Activated CD4-positive, alpha-beta T cell treated with anti-CD3 and anti-CD28 coated beads, Interleukin-2, amount 10 ng/mL, durations not matched to agents 7 days and 5 days (primary cell): Measurements from ENCODE around the gene DOC2B. TPM values are rescaled to one million over a fixed set of nuclear protein-coding genes. Genes with fewer than 3 reads are reported as not detected.
"Not testable (repeated sequence)": the region's sequence is repeated elsewhere in the genome, so short reads cannot be mapped to it uniquely, and the experiment has no call there.

Experiments
- CTCF ChIA-PET: fragments of 350-600 bp; sonication (Branson Sonifier 250); formaldehyde crosslinking; loops from one replicate; lab custom pipeline; 2021; ENCODE audit warnings: antibody characterized with exemption; lab: Charles Lee
- POLR2A ChIA-PET: fragments of 350-600 bp; sonication (Branson Sonifier 250); formaldehyde crosslinking; loops from one replicate; lab custom pipeline; 2021; ENCODE audit warnings: antibody characterized with exemption; lab: Charles Lee
- DNase-seq: peaks from one replicate; pipeline ENCODE4 v3.0.0-alpha.2; 2020
- H3K27ac Mint-ChIP-seq: one replicate; pipeline ENCODE4 v1.8.0; 2021; ENCODE audit warnings: mild to moderate bottlenecking, moderate library complexity, mixed read lengths
- H3K27me3 Mint-ChIP-seq: one replicate; pipeline ENCODE4 v1.8.0; 2021; ENCODE audit warnings: mixed read lengths
- H3K36me3 Mint-ChIP-seq: one replicate; pipeline ENCODE4 v1.8.0; 2021; ENCODE audit warnings: low read depth, mixed read lengths
- H3K4me1 Mint-ChIP-seq: one replicate; pipeline ENCODE4 v1.8.0; 2021; ENCODE audit warnings: mixed read lengths
- H3K4me3 Mint-ChIP-seq: one replicate; pipeline ENCODE4 v1.8.0; 2021; ENCODE audit warnings: mild to moderate bottlenecking, moderate library complexity, mixed read lengths
- H3K9me3 Mint-ChIP-seq: one replicate; pipeline ENCODE4 v1.8.0; 2021; ENCODE audit warnings: mixed read lengths
- total RNA-seq, 2 experiments: library from RNA; stranded (reverse); gene quantifications; one replicate each; pipeline ENCODE4 v1.2.3, GENCODE V29; 2021

Gene DOC2B
- total RNA-seq, 2 experiments from 2014 or later = not detected

GRCh38 chr17:205817-206216, 24.4 kb upstream of the DOC2B start:
- DNase-seq = no peak
- Mint-ChIP-seq H3K4me3 (no peak overlapping the region), H3K27ac (no peak overlapping the region), H3K9me3 (peaks cover 6% of the 10 kb centered on the region), H3K4me1 (no peaks in the 10 kb centered on the region), H3K36me3 (no peaks in the 10 kb centered on the region), H3K27me3 (peaks cover 12% of the 10 kb centered on the region)
- CTCF ChIA-PET = no interaction called here
- POLR2A ChIA-PET = no interaction called here

GRCh38 chr17:205148-205669, 23.8 kb upstream of the DOC2B start:
- H3K4me1 Mint-ChIP-seq = no peaks in the 10 kb centered on the region
- peaks cover 6% of the 10 kb centered on the region for H3K9me3 Mint-ChIP-seq
- no peak overlapping the region for H3K27ac Mint-ChIP-seq
- no peaks in the 10 kb centered on the region for H3K36me3 Mint-ChIP-seq
- H3K27me3 Mint-ChIP-seq = peaks cover 12% of the 10 kb centered on the region
- no peak overlapping the region for H3K4me3 Mint-ChIP-seq
- no peak for DNase-seq
- POLR2A ChIA-PET = no interaction called here
- CTCF ChIA-PET = no interaction called here

GRCh38 chr17:204427-205147, 23.1 kb upstream of the DOC2B start:
- H3K4me1 Mint-ChIP-seq = no peaks in the 10 kb centered on the region
- CTCF ChIA-PET = no interaction called here
- H3K27me3 Mint-ChIP-seq = peaks cover 12% of the 10 kb centered on the region
- H3K9me3 Mint-ChIP-seq = peaks cover 6% of the 10 kb centered on the region
- H3K4me3 Mint-ChIP-seq = no peak overlapping the region
- H3K27ac Mint-ChIP-seq = no peak overlapping the region
- POLR2A ChIA-PET = no interaction called here
- H3K36me3 Mint-ChIP-seq = no peaks in the 10 kb centered on the region
- no peak for DNase-seq

GRCh38 chr17:202501-202951, 21.1 kb upstream of the DOC2B start:
- Mint-ChIP-seq H3K27ac (no peak overlapping the region), H3K4me1 (no peaks in the 10 kb centered on the region), H3K4me3 (no peak overlapping the region), H3K27me3 (peaks cover 3% of the 10 kb centered on the region), H3K9me3 (peaks cover 6% of the 10 kb centered on the region), H3K36me3 (no peaks in the 10 kb centered on the region)
- ChIA-PET POLR2A (no interaction called here), CTCF (interaction anchor here (1.2 kb wide), 1 partner anchor 12 kb away, joined by 3 read pairs; no protein-coding TSS in a partner anchor)
- no peak for DNase-seq

- H3K4me1 Mint-ChIP-seq, H3K27me3 Mint-ChIP-seq, H3K4me3 Mint-ChIP-seq, DNase-seq, H3K36me3 Mint-ChIP-seq, H3K9me3 Mint-ChIP-seq, H3K27ac Mint-ChIP-seq, POLR2A ChIA-PET: not testable (repeated sequence)
- CTCF ChIA-PET = interaction anchor here (1.2 kb wide), 1 partner anchor 13 kb away, joined by 3 read pairs; no protein-coding TSS in a partner anchor
Observed at GRCh38 chr17:201736-202135, 20.3 kb upstream of the DOC2B start.

GRCh38 chr17:201257-201656, 19.8 kb upstream of the DOC2B start:
- H3K4me3 Mint-ChIP-seq, POLR2A ChIA-PET, H3K36me3 Mint-ChIP-seq, H3K9me3 Mint-ChIP-seq, H3K27ac Mint-ChIP-seq, CTCF ChIA-PET, DNase-seq, H3K27me3 Mint-ChIP-seq, H3K4me1 Mint-ChIP-seq: not testable (repeated sequence)

GRCh38 chr17:200586-200985, 19.1 kb upstream of the DOC2B start:
- POLR2A ChIA-PET = no interaction called here
- no peaks in the 10 kb centered on the region for H3K27me3 Mint-ChIP-seq
- no peak overlapping the region for H3K27ac Mint-ChIP-seq
- no peaks in the 10 kb centered on the region for H3K36me3 Mint-ChIP-seq
- H3K9me3 Mint-ChIP-seq = no peaks in the 10 kb centered on the region
- no peak for DNase-seq
- no peak overlapping the region for H3K4me3 Mint-ChIP-seq
- CTCF ChIA-PET = no interaction called here
- no peaks in the 10 kb centered on the region for H3K4me1 Mint-ChIP-seq

GRCh38 chr17:199806-200545, 18.5 kb upstream of the DOC2B start:
- CTCF ChIA-PET = interaction anchor here (1.5 kb wide), 1 partner anchor 49 kb away, joined by 3 read pairs; no protein-coding TSS in a partner anchor
- DNase-seq = no peak
- POLR2A ChIA-PET = no interaction called here

GRCh38 chr17:199191-199604, 17.7 kb upstream of the DOC2B start:
- POLR2A ChIA-PET = no interaction called here
- H3K36me3 Mint-ChIP-seq = no peaks in the 10 kb centered on the region
- H3K4me3 Mint-ChIP-seq = no peak overlapping the region
- H3K9me3 Mint-ChIP-seq = no peaks in the 10 kb centered on the region
- H3K27ac Mint-ChIP-seq = no peak overlapping the region
- H3K4me1 Mint-ChIP-seq = no peaks in the 10 kb centered on the region
- DNase-seq = no peak
- CTCF ChIA-PET = interaction anchor here (1.5 kb wide), 1 partner anchor 49 kb away, joined by 3 read pairs; no protein-coding TSS in a partner anchor
- H3K27me3 Mint-ChIP-seq = no peaks in the 10 kb centered on the region

More at GRCh38 chr17:199806-200545, 18.5 kb upstream of the DOC2B start:
- H3K27me3 Mint-ChIP-seq = no peaks in the 10 kb centered on the region
- no peaks in the 10 kb centered on the region for H3K9me3 Mint-ChIP-seq
- no peak overlapping the region for H3K4me3 Mint-ChIP-seq
- H3K27ac Mint-ChIP-seq = no peak overlapping the region
- no peaks in the 10 kb centered on the region for H3K36me3 Mint-ChIP-seq
- H3K4me1 Mint-ChIP-seq = no peaks in the 10 kb centered on the region

- DNase-seq, POLR2A ChIA-PET, H3K27ac Mint-ChIP-seq, H3K9me3 Mint-ChIP-seq, H3K27me3 Mint-ChIP-seq, H3K4me1 Mint-ChIP-seq, H3K4me3 Mint-ChIP-seq, H3K36me3 Mint-ChIP-seq: not testable (repeated sequence)
- CTCF ChIA-PET = interaction anchor here (1.5 kb wide), 1 partner anchor 48 kb away, joined by 3 read pairs; no protein-coding TSS in a partner anchor
Observed at GRCh38 chr17:198225-198624, 16.8 kb upstream of the DOC2B start.

- Mint-ChIP-seq H3K27ac (no peak overlapping the region), H3K27me3 (no peaks in the 10 kb centered on the region), H3K36me3 (no peaks in the 10 kb centered on the region), H3K4me3 (no peak overlapping the region), H3K4me1 (no peaks in the 10 kb centered on the region), H3K9me3 (no peaks in the 10 kb centered on the region)
- POLR2A ChIA-PET = interaction anchor here (0.5 kb wide), 1 partner anchor 505 kb away, joined by 5 read pairs; no protein-coding TSS in a partner anchor
- DNase-seq = no peak
- CTCF ChIA-PET = no interaction called here
Observed at GRCh38 chr17:197352-197751, 15.9 kb upstream of the DOC2B start.

- no peak for DNase-seq
- POLR2A ChIA-PET = no interaction called here
- no peak overlapping the region for H3K27ac Mint-ChIP-seq
- H3K4me3 Mint-ChIP-seq = no peak overlapping the region
- H3K27me3 Mint-ChIP-seq = no peaks in the 10 kb centered on the region
- no peaks in the 10 kb centered on the region for H3K4me1 Mint-ChIP-seq
- H3K36me3 Mint-ChIP-seq = no peaks in the 10 kb centered on the region
- no peaks in the 10 kb centered on the region for H3K9me3 Mint-ChIP-seq
- CTCF ChIA-PET = no interaction called here
Observed at GRCh38 chr17:194828-195602, 13.6 kb upstream of the DOC2B start.
